Measurements from ENCODE around the gene H2AZ2. TPM values are rescaled to one million over a fixed set of nuclear protein-coding genes. Genes with fewer than 3 reads are reported as not detected.

H2AZ2 gene
- total RNA-seq, 1 experiment from 2014 or later: 354 TPM

- Histone ChIP-seq H3K27me3 (ENCODE audit: insufficient read depth, low read depth) (no peaks in the 10 kb centered on the region), H3F3A (ENCODE audit: insufficient read depth, low read depth) (peaks cover 58% of the 10 kb centered on the region), H3K4me1 (replicated peaks; ENCODE audit: insufficient read depth) (peaks cover 54% of the 10 kb centered on the region), H3K9me3 (ENCODE audit: insufficient read depth, low read depth) (no peaks in the 10 kb centered on the region; the same call in 1 of the 2 replicates), H3K36me3 (ENCODE audit: low read depth) (peaks cover 40% of the 10 kb centered on the region), H3K79me2 (ENCODE audit: low read depth) (peaks cover 75% of the 10 kb centered on the region), H4K20me1 (ENCODE audit: insufficient read depth) (peaks cover 73% of the 10 kb centered on the region), H3K9me2 (ENCODE audit: insufficient read depth) (no peaks in the 10 kb centered on the region), H3K4me3 (peak overlapping the region; percentile 77), H3K4me2 (peak overlapping the region; percentile 95), H3K27ac (0 out of 2 replicates have a peak overlapping the region, but pooled peaks have one; percentile 27), H2AFZ (no peak overlapping the region)
- CTCF ChIA-PET: interaction anchor here (0.5 to 1.1 kb wide), 4 partner anchors 25 to 301 kb away, joined by 3 to 7 read pairs (median 4); no protein-coding TSS in a partner anchor
- intact Hi-C loops (cut with micrococcal nuclease; ENCODE audit: unreplicated experiment): no loop called here
- peak in 1 of 2 experiments; percentile 80 for DNase-seq
- TF ChIP-seq, protein P1, sequence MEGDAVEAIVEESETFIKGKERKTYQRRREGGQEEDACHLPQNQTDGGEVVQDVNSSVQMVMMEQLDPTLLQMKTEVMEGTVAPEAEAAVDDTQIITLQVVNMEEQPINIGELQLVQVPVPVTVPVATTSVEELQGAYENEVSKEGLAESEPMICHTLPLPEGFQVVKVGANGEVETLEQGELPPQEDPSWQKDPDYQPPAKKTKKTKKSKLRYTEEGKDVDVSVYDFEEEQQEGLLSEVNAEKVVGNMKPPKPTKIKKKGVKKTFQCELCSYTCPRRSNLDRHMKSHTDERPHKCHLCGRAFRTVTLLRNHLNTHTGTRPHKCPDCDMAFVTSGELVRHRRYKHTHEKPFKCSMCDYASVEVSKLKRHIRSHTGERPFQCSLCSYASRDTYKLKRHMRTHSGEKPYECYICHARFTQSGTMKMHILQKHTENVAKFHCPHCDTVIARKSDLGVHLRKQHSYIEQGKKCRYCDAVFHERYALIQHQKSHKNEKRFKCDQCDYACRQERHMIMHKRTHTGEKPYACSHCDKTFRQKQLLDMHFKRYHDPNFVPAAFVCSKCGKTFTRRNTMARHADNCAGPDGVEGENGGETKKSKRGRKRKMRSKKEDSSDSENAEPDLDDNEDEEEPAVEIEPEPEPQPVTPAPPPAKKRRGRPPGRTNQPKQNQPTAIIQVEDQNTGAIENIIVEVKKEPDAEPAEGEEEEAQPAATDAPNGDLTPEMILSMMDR (conservative IDR thresholded peaks at IDR 0.05): no peak
- no peak for TF ChIP-seq EZH2 (IDR thresholded peaks at IDR 0.05; ENCODE audit: low read depth)
- no TSS peak for BruUV-seq (replicated peaks)
- POLR2A ChIA-PET (ENCODE audit: unreplicated experiment): interaction anchor here (0.5 to 1.7 kb wide), 11 partner anchors 17 to 1004 kb away, joined by 3 to 14 read pairs (median 5); partner anchors contain the start of gene H2AZ2
Observed at GRCh38 chr7:44881610-44882009, 33.7 kb upstream of the H2AZ2 start.

DNA sequence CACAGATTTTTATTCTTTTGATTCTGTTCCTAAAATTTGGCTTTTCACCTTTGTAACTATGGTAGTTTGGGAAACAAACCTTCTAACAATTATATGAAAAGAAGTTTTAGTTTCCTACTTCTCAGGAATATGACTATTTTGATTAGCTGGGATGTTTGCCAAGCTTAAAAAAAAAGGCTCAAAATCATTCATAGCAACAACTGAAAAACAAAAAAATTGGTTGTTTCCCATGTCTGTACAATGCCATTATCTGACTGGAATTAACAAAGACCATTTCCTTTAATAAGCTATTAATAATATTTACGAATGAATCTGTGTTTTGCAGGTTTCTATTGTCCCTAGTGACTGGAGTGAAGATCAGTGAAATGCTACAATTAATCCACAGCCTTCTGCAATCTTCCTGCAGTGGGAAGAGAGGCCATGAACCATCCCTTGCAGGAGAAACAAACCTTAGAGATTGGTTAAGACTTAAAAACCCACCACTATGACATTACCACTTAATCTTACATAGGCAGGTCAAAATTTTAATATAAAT, 33.2 kb upstream of the H2AZ2 start:
- 0 out of 2 replicates have a peak overlapping the region, but pooled peaks have one; percentile 27 for H3K27ac ChIP-seq
- peaks cover 74% of the 10 kb centered on the region for H3K79me2 ChIP-seq (ENCODE audit: low read depth)
- H2AFZ ChIP-seq: no peak overlapping the region
- no TSS peak for BruUV-seq (replicated peaks)
- intact Hi-C loops (cut with micrococcal nuclease; ENCODE audit: unreplicated experiment): no loop called here
- POLR2A ChIA-PET (ENCODE audit: unreplicated experiment): interaction anchor here (0.6 to 1.7 kb wide), 5 partner anchors 33 to 1004 kb away, joined by 3 to 14 read pairs (median 3); partner anchors contain the start of gene H2AZ2
- DNase-seq: no peak
- H3K4me1 ChIP-seq (replicated peaks; ENCODE audit: insufficient read depth): peaks cover 49% of the 10 kb centered on the region
- peak overlapping the region; percentile 95 for H3K4me2 ChIP-seq
- H3F3A ChIP-seq (ENCODE audit: insufficient read depth, low read depth): peaks cover 58% of the 10 kb centered on the region
- peaks cover 77% of the 10 kb centered on the region for H4K20me1 ChIP-seq (ENCODE audit: insufficient read depth)
- H3K27me3 ChIP-seq (ENCODE audit: insufficient read depth, low read depth): no peaks in the 10 kb centered on the region
- no peak for TF ChIP-seq EZH2 (IDR thresholded peaks at IDR 0.05; ENCODE audit: low read depth)
- TF ChIP-seq, protein P1 (conservative IDR thresholded peaks at IDR 0.05): no peak
- H3K36me3 ChIP-seq (ENCODE audit: low read depth): peaks cover 40% of the 10 kb centered on the region
- no peaks in the 10 kb centered on the region; the same call in 1 of the 2 replicates for H3K9me3 ChIP-seq (ENCODE audit: insufficient read depth, low read depth)
- peak overlapping the region; percentile 77 for H3K4me3 ChIP-seq
- CTCF ChIA-PET: interaction anchor here (0.8 to 1.1 kb wide), 2 partner anchors 24 to 300 kb away, joined by 3 to 5 read pairs; no protein-coding TSS in a partner anchor
- H3K9me2 ChIP-seq (ENCODE audit: insufficient read depth): no peaks in the 10 kb centered on the region

DNA sequence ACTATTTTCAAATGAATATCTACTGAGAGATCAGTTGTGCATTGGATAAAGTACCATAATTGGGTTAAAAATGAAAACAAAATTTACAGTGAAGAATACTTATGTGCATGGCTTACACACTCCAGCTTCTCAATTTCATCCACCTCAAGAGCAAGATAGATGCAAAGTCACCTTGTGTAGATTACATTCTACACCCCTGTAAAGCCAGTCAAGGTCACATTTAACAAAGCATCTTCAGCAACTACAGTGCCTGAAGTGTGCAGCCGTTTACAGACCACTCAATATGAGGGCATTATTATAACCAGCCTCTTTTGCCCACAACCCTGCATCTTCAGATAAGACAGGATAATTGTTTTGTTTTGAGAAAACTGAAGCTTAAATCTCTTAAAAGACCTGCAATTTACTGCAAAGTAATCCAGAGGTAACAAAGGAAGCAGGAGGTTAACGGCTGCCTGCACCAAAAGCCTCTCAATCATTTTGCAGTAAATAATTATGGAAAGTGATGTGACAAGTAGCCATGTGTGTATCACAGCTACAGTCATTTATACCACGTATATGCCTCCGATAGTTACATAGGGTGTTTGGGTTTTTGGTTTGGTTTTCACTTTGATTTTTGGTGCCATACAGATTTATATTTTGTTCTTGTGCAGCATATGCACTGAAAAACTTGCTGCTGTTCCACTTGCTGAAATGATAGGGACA, 32.6 kb upstream of the H2AZ2 start:
- Histone ChIP-seq H3K4me3 (peak overlapping the region; percentile 77; the same call in 1 of the 2 replicates), H3K9me2 (ENCODE audit: insufficient read depth) (no peaks in the 10 kb centered on the region), H3K79me2 (ENCODE audit: low read depth) (peaks cover 74% of the 10 kb centered on the region), H3K27ac (no peak overlapping the region), H3K4me1 (replicated peaks; ENCODE audit: insufficient read depth) (peaks cover 49% of the 10 kb centered on the region), H3K27me3 (ENCODE audit: insufficient read depth, low read depth) (no peaks in the 10 kb centered on the region), H3K36me3 (ENCODE audit: low read depth) (peaks cover 40% of the 10 kb centered on the region), H2AFZ (no peak overlapping the region), H3F3A (ENCODE audit: insufficient read depth, low read depth) (peaks cover 59% of the 10 kb centered on the region), H3K9me3 (ENCODE audit: insufficient read depth, low read depth) (no peaks in the 10 kb centered on the region; the same call in 1 of the 2 replicates), H4K20me1 (ENCODE audit: insufficient read depth) (peaks cover 77% of the 10 kb centered on the region), H3K4me2 (peak overlapping the region; percentile 95)
- intact Hi-C loops (cut with micrococcal nuclease; ENCODE audit: unreplicated experiment): no loop called here
- TF ChIP-seq, protein P1 (conservative IDR thresholded peaks at IDR 0.05): no peak
- TF ChIP-seq EZH2 (IDR thresholded peaks at IDR 0.05; ENCODE audit: low read depth): no peak
- BruUV-seq (replicated peaks): no TSS peak
- POLR2A ChIA-PET (ENCODE audit: unreplicated experiment): interaction anchor here (0.7 to 1.7 kb wide), 3 partner anchors 32 to 154 kb away, joined by 3 to 14 read pairs (median 3); partner anchors contain the start of gene H2AZ2
- DNase-seq: no peak
- CTCF ChIA-PET: interaction anchor here (1.1 kb wide), 1 partner anchor 300 kb away, joined by 3 read pairs; no protein-coding TSS in a partner anchor

Measured in PC-9 (cell line).